GM12878 (cell line): ENCODE data around the gene ZFR. TPM values are rescaled to one million over a fixed set of nuclear protein-coding genes. Genes with fewer than 3 reads are reported as not detected.

Source experiments
- ATAC-seq: fragments of 200-7000 bp; cut with Tn5 transposase; 3 replicates; pipeline ENCODE4 v1.9.1; 2020; ENCODE audit warnings: mild to moderate bottlenecking, moderate library complexity
- BruUV-seq: library from RNA; stranded (reverse); fragments of 400-500 nt; replicated peaks from 2 replicates; lab custom pipeline; 2021; lab: Mats Ljungman, UMichigan
- CTCF ChIA-PET: fragments of 300-600 bp; sonication (Branson Sonifier 250); formaldehyde crosslinking; extraction: SDS; loops from one replicate; lab custom pipeline; 2021; ENCODE audit warnings: inconsistent platforms; lab: Yijun Ruan, JAX
- POLR2A ChIA-PET: fragments of 350-600 bp; formaldehyde crosslinking; extraction: SDS; loops from one replicate; lab custom pipeline; 2021; ENCODE audit warnings: inconsistent platforms; lab: Charles Lee
- RAD21 ChIA-PET: fragments of 300-600 bp; sonication (Branson Sonifier 250); formaldehyde crosslinking; loops from one replicate; lab custom pipeline; 2023; ENCODE audit warnings: antibody characterized with exemption; ENCODE audit not compliant: unreplicated experiment; lab: Charles Lee
- SMC1A ChIA-PET: fragments of 300-600 bp; sonication (Branson Sonifier 250); formaldehyde crosslinking; loops from one replicate; lab custom pipeline; 2023; ENCODE audit not compliant: unreplicated experiment, uncharacterized antibody; lab: Charles Lee
- DNase-seq: peaks from one replicate; pipeline ENCODE4 v3.0.0-alpha.2; 2011; ENCODE audit warnings: low read depth, low spot score
- FAIRE-seq: peaks from 3 replicates; lab custom pipeline; 2011; peaks lifted over from hg19 to GRCh38; lab: Jason Lieb, UNC
- H2AFZ ChIP-seq: 2 replicates; pipeline ENCODE4 v1.6.0; 2011; ENCODE audit warnings: low read depth, low read length, control low read depth; ENCODE audit not compliant: control insufficient read depth
- H3K27ac ChIP-seq: 2 replicates; pipeline ENCODE4 v1.5.1; 2011; ENCODE audit warnings: control low read depth; ENCODE audit not compliant: control insufficient read depth, insufficient read depth
- H3K27me3 ChIP-seq, 2 experiments: replicated peaks in 1 of 2; 2 replicates each; pipeline versions ENCODE4 v1.6.0 to v1.6.1; 2011; ENCODE audit warnings: low read length in 1 of 2; ENCODE audit not compliant: control insufficient read depth in 2 of 2, insufficient read depth in 2 of 2
- H3K36me3 ChIP-seq, 2 experiments: 2 replicates each; pipeline ENCODE4 v1.5.1; 2011; ENCODE audit warnings: low read length in 1 of 2; ENCODE audit not compliant: control insufficient read depth in 2 of 2, insufficient read depth in 2 of 2
- H3K4me1 ChIP-seq: 2 replicates; pipeline ENCODE4 v1.6.1; 2011; ENCODE audit warnings: mild to moderate bottlenecking, low read length, moderate library complexity, mixed read lengths; ENCODE audit not compliant: control insufficient read depth, insufficient read depth
- H3K4me2 ChIP-seq: 2 replicates; pipeline ENCODE4 v1.6.0; 2011; ENCODE audit warnings: control low read depth; ENCODE audit not compliant: control insufficient read depth, insufficient read depth
- H3K4me3 ChIP-seq: fragments of 200-600 bp; sonication (generic); 2 replicates; pipeline ENCODE4 v1.5.1; 2016
- H3K79me2 ChIP-seq: 2 replicates; pipeline ENCODE4 v1.6.0; 2011; ENCODE audit warnings: low read length; ENCODE audit not compliant: control insufficient read depth, insufficient read depth
- H3K9ac ChIP-seq: 2 replicates; pipeline ENCODE4 v1.8.0; 2011; ENCODE audit warnings: low read length, control low read depth, mixed read lengths; ENCODE audit not compliant: control insufficient read depth, insufficient read depth
- H3K9me3 ChIP-seq: replicated peaks from 3 replicates; pipeline ENCODE4 v1.5.1; 2011; ENCODE audit warnings: mild to moderate bottlenecking, low read length; ENCODE audit not compliant: control insufficient read depth, insufficient read depth
- H4K20me1 ChIP-seq: 2 replicates; pipeline ENCODE4 v1.6.0; 2011; ENCODE audit not compliant: control insufficient read depth, insufficient read depth
- BHLHE40 ChIP-seq, 2 experiments: fragments of 450-650 bp in 1 of 2; IDR thresholded peaks; 2 replicates each; pipeline ENCODE4 v1.6.1; 2011 to 2017; ENCODE audit warnings: low read depth in 2 of 2, borderline replicate concordance in 1 of 2, improper control_type of control experiment in 1 of 2, low read length in 1 of 2, mild to moderate bottlenecking in 1 of 2
- CBFB ChIP-seq: IDR thresholded peaks from 2 replicates; pipeline ENCODE4 v1.6.1; 2016; ENCODE audit warnings: antibody characterized with exemption, low read depth
- CBX5 ChIP-seq: sonication (generic); IDR thresholded peaks from 2 replicates; pipeline ENCODE4 v1.6.1; 2016; ENCODE audit warnings: low read depth, moderate library complexity, mild to moderate bottlenecking, inconsistent platforms
- ESRRA ChIP-seq: IDR thresholded peaks from 2 replicates; pipeline ENCODE4 v1.6.1; 2012; ENCODE audit warnings: mild to moderate bottlenecking, low read length, improper control_type of control experiment
- NFIC ChIP-seq: IDR thresholded peaks from 2 replicates; pipeline ENCODE4 v1.6.1; 2012; ENCODE audit warnings: low read depth, mild to moderate bottlenecking, inconsistent platforms, low read length, moderate library complexity
- POLR2A ChIP-seq: IDR thresholded peaks from 2 replicates; pipeline ENCODE4 v1.6.1; 2011; ENCODE audit warnings: low read depth, mild to moderate bottlenecking, low read length
- POU2F2 ChIP-seq: IDR thresholded peaks from 3 replicates; pipeline ENCODE4 v1.6.1; 2011; ENCODE audit warnings: low read depth, mild to moderate bottlenecking, low read length, borderline replicate concordance
- SIX5 ChIP-seq: IDR thresholded peaks from 2 replicates; pipeline ENCODE4 v1.6.1; 2011; ENCODE audit warnings: mild to moderate bottlenecking, low read depth, low read length, moderate library complexity; ENCODE audit not compliant: severe bottlenecking
- ZNF207 ChIP-seq: fragments of 450-650 bp; IDR thresholded peaks from 2 replicates; pipeline ENCODE4 v1.6.1; 2014; ENCODE audit warnings: antibody characterized with exemption, mild to moderate bottlenecking, borderline replicate concordance
- WGBS: methylation state at CpG from one replicate; pipeline ENCODE4 v1.1.6; 2016; ENCODE audit warnings: low lambda C conversion rate; ENCODE audit not compliant: insufficient replicate concordance, insufficient coverage; ENCODE audit errors: missing lambda C conversion rate; 5-methylcytosine and 5-hydroxymethylcytosine counted together
- in situ Hi-C: fragments of 300-500 bp; cut with MboI; formaldehyde crosslinking; loops from 9 replicates; pipeline ENCODE4 v1.14.3; 2018; ENCODE audit warnings: mixed read lengths
- intact Hi-C: fragments of 100-400 bp; cut with micrococcal nuclease; formaldehyde crosslinking; loops from one replicate; pipeline ENCODE4 v1.14.2; 2022; ENCODE audit not compliant: unreplicated experiment
- polyA plus RNA-seq, 11 experiments: library from polyadenylated mRNA; depleted of rRNA in 4 of 11; unstranded in 6 of 11; stranded (reverse) in 5 of 11; fragments of >200 nt; fragmentation: Nextera tagmentation in 4 of 11; fragmentation: Illumina TruSeq in 1 of 11; extraction: Ambion mirVana in 4 of 11; extraction: Trizol in 1 of 11; gene quantifications; 1 replicate in 1 of 11; 2 replicates in 10 of 11; pipeline versions ENCODE4 v1.2.1 to v1.2.3, GENCODE V29; 2011 to 2016; ENCODE audit warnings: inconsistent platforms in 2 of 11, missing spikeins in 2 of 11, low read depth in 1 of 11
- total RNA-seq, 4 experiments: library from RNA; depleted of rRNA in 3 of 4; stranded (reverse); fragments of >200 nt in 3 of 4; fragmentation: Illumina TruSeq in 1 of 4; extraction: Trizol in 1 of 4; gene quantifications; 2 replicates each; pipeline versions ENCODE4 v1.2.1 to v1.2.3, GENCODE V29; 2013 to 2021
- TF ChIP-seq, protein P1 (sequence below): fragments of 450-650 bp; conservative IDR thresholded peaks from 2 replicates; pipeline ENCODE4 v1.6.1; 2017; ENCODE audit warnings: mild to moderate bottlenecking, moderate library complexity
- TF ChIP-seq, protein P2 (sequence below), 3 experiments: IDR thresholded peaks in 2 of 3; conservative IDR thresholded peaks in 1 of 3; 2 replicates each; pipeline ENCODE4 v1.5.1; 2011; ENCODE audit warnings: low read depth in 3 of 3, low read length in 3 of 3, mild to moderate bottlenecking in 3 of 3, control low read depth in 2 of 3, moderate library complexity in 2 of 3, inconsistent platforms in 1 of 3, mixed read lengths in 1 of 3; ENCODE audit not compliant: control insufficient read depth in 2 of 3, insufficient read depth in 1 of 3; ENCODE audit errors: extremely low read depth in 1 of 3
- TF ChIP-seq, protein P3 (sequence below): fragments of 150-350 bp; IDR thresholded peaks from 2 replicates; pipeline ENCODE4 v1.6.1; 2016; ENCODE audit warnings: low read depth, low read length
- TF ChIP-seq, protein P4 (sequence below): fragments of 450-650 bp; formaldehyde crosslinking; IDR thresholded peaks from 2 replicates; pipeline ENCODE4 v1.5.0; 2022; ENCODE audit warnings: mild to moderate bottlenecking, missing genetic modification characterization

The ZFR gene
- total and polyA plus RNA-seq, 10 of the 15 experiments (the other 5 are each of a cell fraction or from before 2014, with no cell fraction given) = 33.7 to 90.6 (median 72.9) TPM

DNA sequence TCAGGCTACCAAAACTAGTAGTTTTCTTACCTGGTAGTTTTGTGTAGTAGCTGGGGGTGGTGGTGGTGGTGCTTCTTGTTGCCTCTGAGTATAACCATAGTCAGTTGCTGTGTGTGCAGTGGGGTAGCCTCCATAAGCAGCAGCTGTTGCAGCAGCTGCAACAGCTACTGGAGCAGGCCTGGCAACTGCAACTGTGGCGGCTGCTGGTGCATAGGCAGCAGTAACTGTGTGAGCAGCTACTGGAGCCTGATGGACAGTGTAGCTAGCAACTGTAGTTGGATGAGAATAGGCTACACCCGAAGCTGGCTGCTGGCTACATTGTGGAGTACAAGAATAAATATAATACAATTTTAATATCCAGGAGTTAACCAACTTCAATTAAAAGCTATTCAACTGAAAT, 24.7 kb downstream of the ZFR start:
- SMC1A ChIA-PET = interaction anchor here (0.9 to 2.1 kb wide), 7 partner anchors 11 to 193 kb away, joined by 3 to 8 read pairs (median 6); no protein-coding TSS in a partner anchor
- no peak overlapping the region for H3K4me2 ChIP-seq
- H3K9ac ChIP-seq = no peak overlapping the region
- POLR2A ChIA-PET = interaction anchor here (0.8 kb wide), 1 partner anchor 18 kb away, joined by 3 read pairs; no protein-coding TSS in a partner anchor
- DNase-seq = no peak
- no peak for FAIRE-seq
- H3K79me2 ChIP-seq = peaks cover 31% of the 10 kb centered on the region
- no peak overlapping the region for H3K27ac ChIP-seq
- BruUV-seq = no TSS peak
- no peaks in the 10 kb centered on the region for H3K4me1 ChIP-seq
- H4K20me1 ChIP-seq = no peaks in the 10 kb centered on the region
- TF ChIP-seq ZNF207 (no peak), CBX5 (no peak), POU2F2 (no peak), BHLHE40 (IDR thresholded peaks at IDR 0.05; ENCODE audit: borderline replicate concordance in 1 of 2, low read depth in 2 of 2, low read length in 1 of 2) (no peak), NFIC (no peak), POLR2A (no peak), ESRRA (no peak), CBFB (no peak), SIX5 (no peak)
- TF ChIP-seq, protein P1, sequence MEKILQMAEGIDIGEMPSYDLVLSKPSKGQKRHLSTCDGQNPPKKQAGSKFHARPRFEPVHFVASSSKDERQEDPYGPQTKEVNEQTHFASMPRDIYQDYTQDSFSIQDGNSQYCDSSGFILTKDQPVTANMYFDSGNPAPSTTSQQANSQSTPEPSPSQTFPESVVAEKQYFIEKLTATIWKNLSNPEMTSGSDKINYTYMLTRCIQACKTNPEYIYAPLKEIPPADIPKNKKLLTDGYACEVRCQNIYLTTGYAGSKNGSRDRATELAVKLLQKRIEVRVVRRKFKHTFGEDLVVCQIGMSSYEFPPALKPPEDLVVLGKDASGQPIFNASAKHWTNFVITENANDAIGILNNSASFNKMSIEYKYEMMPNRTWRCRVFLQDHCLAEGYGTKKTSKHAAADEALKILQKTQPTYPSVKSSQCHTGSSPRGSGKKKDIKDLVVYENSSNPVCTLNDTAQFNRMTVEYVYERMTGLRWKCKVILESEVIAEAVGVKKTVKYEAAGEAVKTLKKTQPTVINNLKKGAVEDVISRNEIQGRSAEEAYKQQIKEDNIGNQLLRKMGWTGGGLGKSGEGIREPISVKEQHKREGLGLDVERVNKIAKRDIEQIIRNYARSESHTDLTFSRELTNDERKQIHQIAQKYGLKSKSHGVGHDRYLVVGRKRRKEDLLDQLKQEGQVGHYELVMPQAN = no peak
- TF ChIP-seq, protein P2, sequence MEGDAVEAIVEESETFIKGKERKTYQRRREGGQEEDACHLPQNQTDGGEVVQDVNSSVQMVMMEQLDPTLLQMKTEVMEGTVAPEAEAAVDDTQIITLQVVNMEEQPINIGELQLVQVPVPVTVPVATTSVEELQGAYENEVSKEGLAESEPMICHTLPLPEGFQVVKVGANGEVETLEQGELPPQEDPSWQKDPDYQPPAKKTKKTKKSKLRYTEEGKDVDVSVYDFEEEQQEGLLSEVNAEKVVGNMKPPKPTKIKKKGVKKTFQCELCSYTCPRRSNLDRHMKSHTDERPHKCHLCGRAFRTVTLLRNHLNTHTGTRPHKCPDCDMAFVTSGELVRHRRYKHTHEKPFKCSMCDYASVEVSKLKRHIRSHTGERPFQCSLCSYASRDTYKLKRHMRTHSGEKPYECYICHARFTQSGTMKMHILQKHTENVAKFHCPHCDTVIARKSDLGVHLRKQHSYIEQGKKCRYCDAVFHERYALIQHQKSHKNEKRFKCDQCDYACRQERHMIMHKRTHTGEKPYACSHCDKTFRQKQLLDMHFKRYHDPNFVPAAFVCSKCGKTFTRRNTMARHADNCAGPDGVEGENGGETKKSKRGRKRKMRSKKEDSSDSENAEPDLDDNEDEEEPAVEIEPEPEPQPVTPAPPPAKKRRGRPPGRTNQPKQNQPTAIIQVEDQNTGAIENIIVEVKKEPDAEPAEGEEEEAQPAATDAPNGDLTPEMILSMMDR (IDR thresholded peaks at IDR 0.05 in 2 of 3, conservative IDR thresholded peaks at IDR 0.05 in 1 of 3; ENCODE audit: control insufficient read depth in 2 of 3, extremely low read depth in 1 of 3, insufficient read depth in 1 of 3, low read depth in 3 of 3, low read length in 3 of 3) = no peak
- TF ChIP-seq, protein P3, sequence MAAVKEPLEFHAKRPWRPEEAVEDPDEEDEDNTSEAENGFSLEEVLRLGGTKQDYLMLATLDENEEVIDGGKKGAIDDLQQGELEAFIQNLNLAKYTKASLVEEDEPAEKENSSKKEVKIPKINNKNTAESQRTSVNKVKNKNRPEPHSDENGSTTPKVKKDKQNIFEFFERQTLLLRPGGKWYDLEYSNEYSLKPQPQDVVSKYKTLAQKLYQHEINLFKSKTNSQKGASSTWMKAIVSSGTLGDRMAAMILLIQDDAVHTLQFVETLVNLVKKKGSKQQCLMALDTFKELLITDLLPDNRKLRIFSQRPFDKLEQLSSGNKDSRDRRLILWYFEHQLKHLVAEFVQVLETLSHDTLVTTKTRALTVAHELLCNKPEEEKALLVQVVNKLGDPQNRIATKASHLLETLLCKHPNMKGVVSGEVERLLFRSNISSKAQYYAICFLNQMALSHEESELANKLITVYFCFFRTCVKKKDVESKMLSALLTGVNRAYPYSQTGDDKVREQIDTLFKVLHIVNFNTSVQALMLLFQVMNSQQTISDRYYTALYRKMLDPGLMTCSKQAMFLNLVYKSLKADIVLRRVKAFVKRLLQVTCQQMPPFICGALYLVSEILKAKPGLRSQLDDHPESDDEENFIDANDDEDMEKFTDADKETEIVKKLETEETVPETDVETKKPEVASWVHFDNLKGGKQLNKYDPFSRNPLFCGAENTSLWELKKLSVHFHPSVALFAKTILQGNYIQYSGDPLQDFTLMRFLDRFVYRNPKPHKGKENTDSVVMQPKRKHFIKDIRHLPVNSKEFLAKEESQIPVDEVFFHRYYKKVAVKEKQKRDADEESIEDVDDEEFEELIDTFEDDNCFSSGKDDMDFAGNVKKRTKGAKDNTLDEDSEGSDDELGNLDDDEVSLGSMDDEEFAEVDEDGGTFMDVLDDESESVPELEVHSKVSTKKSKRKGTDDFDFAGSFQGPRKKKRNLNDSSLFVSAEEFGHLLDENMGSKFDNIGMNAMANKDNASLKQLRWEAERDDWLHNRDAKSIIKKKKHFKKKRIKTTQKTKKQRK = no peak
- TF ChIP-seq, protein P4, sequence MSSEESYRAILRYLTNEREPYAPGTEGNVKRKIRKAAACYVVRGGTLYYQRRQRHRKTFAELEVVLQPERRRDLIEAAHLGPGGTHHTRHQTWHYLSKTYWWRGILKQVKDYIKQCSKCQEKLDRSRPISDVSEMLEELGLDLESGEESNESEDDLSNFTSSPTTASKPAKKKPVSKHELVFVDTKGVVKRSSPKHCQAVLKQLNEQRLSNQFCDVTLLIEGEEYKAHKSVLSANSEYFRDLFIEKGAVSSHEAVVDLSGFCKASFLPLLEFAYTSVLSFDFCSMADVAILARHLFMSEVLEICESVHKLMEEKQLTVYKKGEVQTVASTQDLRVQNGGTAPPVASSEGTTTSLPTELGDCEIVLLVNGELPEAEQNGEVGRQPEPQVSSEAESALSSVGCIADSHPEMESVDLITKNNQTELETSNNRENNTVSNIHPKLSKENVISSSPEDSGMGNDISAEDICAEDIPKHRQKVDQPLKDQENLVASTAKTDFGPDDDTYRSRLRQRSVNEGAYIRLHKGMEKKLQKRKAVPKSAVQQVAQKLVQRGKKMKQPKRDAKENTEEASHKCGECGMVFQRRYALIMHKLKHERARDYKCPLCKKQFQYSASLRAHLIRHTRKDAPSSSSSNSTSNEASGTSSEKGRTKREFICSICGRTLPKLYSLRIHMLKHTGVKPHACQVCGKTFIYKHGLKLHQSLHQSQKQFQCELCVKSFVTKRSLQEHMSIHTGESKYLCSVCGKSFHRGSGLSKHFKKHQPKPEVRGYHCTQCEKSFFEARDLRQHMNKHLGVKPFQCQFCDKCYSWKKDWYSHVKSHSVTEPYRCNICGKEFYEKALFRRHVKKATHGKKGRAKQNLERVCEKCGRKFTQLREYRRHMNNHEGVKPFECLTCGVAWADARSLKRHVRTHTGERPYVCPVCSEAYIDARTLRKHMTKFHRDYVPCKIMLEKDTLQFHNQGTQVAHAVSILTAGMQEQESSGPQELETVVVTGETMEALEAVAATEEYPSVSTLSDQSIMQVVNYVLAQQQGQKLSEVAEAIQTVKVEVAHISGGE (CRISPR knock-in tag) = no peak
- TF ChIP-seq, all 136 proteins: peak for 0
- no peak for ATAC-seq
- RAD21 ChIA-PET = interaction anchor here (0.6 to 1.3 kb wide), 2 partner anchors 31 to 170 kb away, joined by 3 read pairs; no protein-coding TSS in a partner anchor
- intact Hi-C loops (no loop called here), in situ Hi-C loops (no loop called here)
- H3K27me3 ChIP-seq = no peaks in the 10 kb centered on the region
- no peaks in the 10 kb centered on the region for H3K9me3 ChIP-seq
- 65% methylated on average over 2 of the region's 2 CpGs for WGBS
- H3K36me3 ChIP-seq = peaks cover 2 to 24% of the 10 kb centered on the region in 2 experiments
- no peak overlapping the region for H3K4me3 ChIP-seq
- H2AFZ ChIP-seq = no peak overlapping the region
- CTCF ChIA-PET = interaction anchor here (0.8 to 2.4 kb wide), 6 partner anchors 9 to 188 kb away, joined by 4 to 10 read pairs (median 7); no protein-coding TSS in a partner anchor
